Measurements from ENCODE around the gene GRIN3B.

Gene GRIN3B

DNA sequence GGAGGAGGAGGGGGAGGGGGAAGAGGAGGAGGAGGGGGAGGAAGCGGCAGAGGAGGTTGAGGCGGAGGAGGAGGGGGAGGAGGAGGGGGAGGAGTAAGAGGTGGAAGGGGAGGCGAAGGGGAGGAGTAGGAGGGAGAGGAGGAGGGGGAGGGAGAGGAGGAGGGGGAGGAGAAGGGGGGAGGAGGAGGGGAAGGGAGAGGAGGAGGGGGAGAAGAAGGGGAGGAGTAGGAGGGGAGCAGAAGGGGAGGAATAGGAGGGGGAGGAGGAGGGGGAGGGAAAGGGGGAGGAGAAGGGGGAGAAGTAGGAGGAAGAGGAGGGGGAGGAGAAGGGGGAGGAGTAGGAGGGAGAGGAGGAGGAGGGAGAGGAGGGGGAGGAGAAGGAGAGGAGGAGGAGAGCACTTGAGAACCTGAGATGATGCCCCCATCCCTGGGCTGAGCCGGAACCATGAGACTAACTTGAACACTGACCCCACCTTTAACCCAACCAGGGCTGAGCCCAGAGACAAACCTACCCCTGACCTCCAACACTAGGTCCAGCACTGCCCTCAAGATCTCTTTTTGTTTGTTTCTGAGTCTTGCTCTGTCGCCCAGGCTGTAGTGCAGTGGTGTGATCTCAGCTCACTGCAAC, 52.2 kb downstream of the GRIN3B start:
- TF ChIP-seq, protein P1, sequence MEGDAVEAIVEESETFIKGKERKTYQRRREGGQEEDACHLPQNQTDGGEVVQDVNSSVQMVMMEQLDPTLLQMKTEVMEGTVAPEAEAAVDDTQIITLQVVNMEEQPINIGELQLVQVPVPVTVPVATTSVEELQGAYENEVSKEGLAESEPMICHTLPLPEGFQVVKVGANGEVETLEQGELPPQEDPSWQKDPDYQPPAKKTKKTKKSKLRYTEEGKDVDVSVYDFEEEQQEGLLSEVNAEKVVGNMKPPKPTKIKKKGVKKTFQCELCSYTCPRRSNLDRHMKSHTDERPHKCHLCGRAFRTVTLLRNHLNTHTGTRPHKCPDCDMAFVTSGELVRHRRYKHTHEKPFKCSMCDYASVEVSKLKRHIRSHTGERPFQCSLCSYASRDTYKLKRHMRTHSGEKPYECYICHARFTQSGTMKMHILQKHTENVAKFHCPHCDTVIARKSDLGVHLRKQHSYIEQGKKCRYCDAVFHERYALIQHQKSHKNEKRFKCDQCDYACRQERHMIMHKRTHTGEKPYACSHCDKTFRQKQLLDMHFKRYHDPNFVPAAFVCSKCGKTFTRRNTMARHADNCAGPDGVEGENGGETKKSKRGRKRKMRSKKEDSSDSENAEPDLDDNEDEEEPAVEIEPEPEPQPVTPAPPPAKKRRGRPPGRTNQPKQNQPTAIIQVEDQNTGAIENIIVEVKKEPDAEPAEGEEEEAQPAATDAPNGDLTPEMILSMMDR (IDR thresholded peaks at IDR 0.05): no peak
- DNase-seq: no peak
- Mint-ChIP-seq H3K9me3 (no peaks in the 10 kb centered on the region), H3K27me3 (ENCODE audit: low read depth, poor library complexity) (peaks cover 3% of the 10 kb centered on the region), H3K36me3 (ENCODE audit: low read depth) (no peaks in the 10 kb centered on the region), H3K4me1 (peaks cover 17% of the 10 kb centered on the region), H3K4me3 (no peak overlapping the region), H3K27ac (no peak overlapping the region)

DNA sequence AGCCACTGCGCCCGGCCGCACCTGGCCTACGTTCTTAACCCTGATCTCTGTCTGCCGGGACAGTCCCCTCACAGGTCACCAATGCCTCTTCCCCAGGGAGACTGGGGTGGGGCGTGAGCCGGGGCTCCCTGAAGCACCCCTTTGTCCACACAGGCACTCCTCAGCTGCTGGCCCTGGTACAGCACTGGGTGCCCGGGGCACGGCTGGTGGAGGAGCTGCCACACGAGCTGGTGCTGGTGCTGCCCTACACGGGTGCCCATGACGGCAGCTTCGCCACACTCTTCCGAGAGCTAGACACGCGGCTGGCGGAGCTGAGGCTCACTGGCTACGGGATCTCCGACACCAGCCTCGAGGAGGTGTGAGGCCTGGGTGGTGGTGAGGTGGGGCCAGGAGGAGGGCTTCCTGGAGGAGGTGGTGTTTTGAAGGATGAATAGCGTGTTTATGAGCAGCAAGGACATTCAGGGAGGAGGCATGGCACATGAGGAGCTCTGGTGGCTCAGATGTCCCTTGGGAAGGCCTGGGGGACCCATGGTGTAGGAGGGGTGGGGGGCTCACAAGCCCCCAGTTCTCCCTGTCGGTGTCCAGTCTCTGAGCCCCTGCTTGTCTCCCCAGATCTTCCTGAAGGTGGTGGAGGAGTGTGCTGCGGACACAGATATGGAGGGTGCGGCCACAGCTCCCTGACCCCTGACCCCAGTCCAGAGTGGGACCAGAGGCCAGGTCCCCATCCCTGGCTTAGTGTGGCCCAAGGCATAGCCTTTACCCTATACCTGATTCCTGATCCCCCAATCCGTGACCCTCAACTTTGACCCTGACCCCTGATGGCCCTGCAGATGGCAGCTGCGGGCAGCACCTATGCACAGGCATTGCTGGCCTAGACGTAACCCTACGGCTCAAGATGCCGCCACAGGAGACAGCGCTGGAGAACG, 53.2 kb downstream of the GRIN3B start:
- Mint-ChIP-seq H3K4me1 (peaks cover 17% of the 10 kb centered on the region), H3K9me3 (no peaks in the 10 kb centered on the region), H3K27me3 (ENCODE audit: low read depth, poor library complexity) (peaks cover 3% of the 10 kb centered on the region), H3K4me3 (no peak overlapping the region), H3K27ac (no peak overlapping the region), H3K36me3 (ENCODE audit: low read depth) (no peaks in the 10 kb centered on the region)
- no peak for DNase-seq
- TF ChIP-seq, protein P1 (IDR thresholded peaks at IDR 0.05): no peak

DNA sequence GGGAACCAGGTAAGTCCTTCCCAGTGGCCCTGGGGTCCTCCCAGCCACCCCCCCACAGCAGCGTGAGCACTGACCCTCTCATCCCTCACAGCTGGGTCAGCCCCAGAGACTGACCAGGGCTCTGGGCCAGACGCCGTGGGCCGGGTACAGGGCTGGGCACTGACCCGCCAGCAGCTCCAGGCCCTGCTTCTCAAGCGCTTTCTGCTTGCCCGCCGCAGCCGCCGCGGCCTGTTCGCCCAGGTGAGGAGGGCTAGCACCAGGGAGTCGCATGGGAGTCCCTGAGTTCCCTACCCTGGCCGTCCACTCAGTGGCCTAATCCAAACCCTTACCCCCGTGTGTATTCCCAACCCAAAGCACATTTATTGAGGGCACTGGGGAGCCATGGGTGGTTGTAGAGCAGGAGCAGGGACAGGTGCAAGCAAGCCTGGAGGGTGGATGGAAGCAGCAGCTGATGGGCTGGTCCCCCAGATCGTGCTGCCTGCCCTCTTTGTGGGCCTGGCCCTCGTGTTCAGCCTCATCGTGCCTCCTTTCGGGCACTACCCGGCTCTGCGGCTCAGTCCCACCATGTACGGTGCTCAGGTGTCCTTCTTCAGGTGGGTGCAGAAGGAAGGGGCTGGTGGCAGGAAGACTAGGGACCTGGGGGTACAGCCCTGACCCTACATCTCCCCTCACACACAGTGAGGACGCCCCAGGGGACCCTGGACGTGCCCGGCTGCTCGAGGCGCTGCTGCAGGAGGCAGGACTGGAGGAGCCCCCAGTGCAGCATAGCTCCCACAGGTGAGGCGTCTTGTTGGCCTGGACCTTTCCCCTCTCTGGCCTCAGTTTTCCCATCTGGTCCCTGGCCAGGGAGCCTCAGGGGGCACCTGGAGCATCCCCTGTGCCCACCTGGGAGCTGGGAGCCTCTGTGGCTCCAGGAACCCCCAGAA, 54.1 kb downstream of the GRIN3B start:
- H3K4me3 Mint-ChIP-seq: no peak overlapping the region
- H3K27ac Mint-ChIP-seq: no peak overlapping the region
- H3K27me3 Mint-ChIP-seq (ENCODE audit: low read depth, poor library complexity): peaks cover 3% of the 10 kb centered on the region
- H3K9me3 Mint-ChIP-seq: no peaks in the 10 kb centered on the region
- TF ChIP-seq, protein P1 (IDR thresholded peaks at IDR 0.05): no peak
- no peak for DNase-seq
- peaks cover 17% of the 10 kb centered on the region for H3K4me1 Mint-ChIP-seq
- H3K36me3 Mint-ChIP-seq (ENCODE audit: low read depth): no peaks in the 10 kb centered on the region

DNA sequence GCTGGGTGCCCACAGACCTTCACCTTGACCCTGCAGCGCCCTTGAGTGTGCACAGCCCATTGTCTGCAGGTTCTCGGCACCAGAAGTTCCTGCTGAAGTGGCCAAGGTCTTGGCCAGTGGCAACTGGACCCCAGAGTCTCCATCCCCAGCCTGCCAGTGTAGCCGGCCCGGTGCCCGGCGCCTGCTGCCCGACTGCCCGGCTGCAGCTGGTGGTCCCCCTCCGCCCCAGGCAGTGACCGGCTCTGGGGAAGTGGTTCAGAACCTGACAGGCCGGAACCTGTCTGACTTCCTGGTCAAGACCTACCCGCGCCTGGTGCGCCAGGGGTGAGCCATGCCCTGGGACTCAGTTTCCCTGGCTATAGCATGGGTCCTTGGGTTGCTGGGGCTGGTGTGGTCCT, 54.8 kb downstream of the GRIN3B start:
- TF ChIP-seq, protein P1 (IDR thresholded peaks at IDR 0.05): no peak
- Mint-ChIP-seq H3K36me3 (ENCODE audit: low read depth) (no peaks in the 10 kb centered on the region), H3K4me3 (no peak overlapping the region), H3K4me1 (peaks cover 17% of the 10 kb centered on the region), H3K9me3 (no peaks in the 10 kb centered on the region), H3K27ac (no peak overlapping the region), H3K27me3 (ENCODE audit: low read depth, poor library complexity) (peaks cover 3% of the 10 kb centered on the region)
- no peak for DNase-seq

DNA sequence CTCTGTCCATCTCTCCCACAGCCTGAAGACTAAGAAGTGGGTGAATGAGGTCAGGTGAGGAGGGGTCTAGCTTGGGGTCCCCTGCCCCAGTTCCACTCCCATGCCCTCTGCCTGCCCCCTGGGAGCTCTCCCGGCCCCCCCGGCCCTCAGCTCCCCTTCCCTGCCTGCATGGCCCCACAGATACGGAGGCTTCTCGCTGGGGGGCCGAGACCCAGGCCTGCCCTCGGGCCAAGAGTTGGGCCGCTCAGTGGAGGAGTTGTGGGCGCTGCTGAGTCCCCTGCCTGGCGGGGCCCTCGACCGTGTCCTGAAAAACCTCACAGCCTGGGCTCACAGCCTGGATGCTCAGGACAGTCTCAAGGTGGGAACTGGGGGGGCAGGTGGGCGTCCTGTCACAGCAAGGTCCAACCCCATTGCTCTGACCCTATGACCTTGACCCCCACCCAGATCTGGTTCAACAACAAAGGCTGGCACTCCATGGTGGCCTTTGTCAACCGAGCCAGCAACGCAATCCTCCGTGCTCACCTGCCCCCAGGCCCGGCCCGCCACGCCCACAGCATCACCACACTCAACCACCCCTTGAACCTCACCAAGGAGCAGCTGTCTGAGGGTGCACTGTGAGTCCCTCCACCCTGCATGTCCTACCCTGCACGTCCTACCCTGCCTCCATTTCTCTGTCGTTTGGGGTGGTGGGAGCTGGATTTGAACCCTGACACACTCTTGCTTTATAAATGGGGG, 55.8 kb downstream of the GRIN3B start:
- H3K4me1 Mint-ChIP-seq: peaks cover 17% of the 10 kb centered on the region
- no peak for DNase-seq
- no peaks in the 10 kb centered on the region for H3K36me3 Mint-ChIP-seq (ENCODE audit: low read depth)
- H3K9me3 Mint-ChIP-seq: no peaks in the 10 kb centered on the region
- no peak overlapping the region for H3K27ac Mint-ChIP-seq
- TF ChIP-seq, protein P1 (IDR thresholded peaks at IDR 0.05): no peak
- H3K4me3 Mint-ChIP-seq: no peak overlapping the region
- H3K27me3 Mint-ChIP-seq (ENCODE audit: low read depth, poor library complexity): peaks cover 3% of the 10 kb centered on the region

All from nephron progenitor cell (in vitro differentiated cells).